Inferior parietal cortex (tissue), 1 donor: ENCODE measurements around the gene ANXA2R.
"Not testable (repeated sequence)": the region's sequence is repeated elsewhere in the genome, so short reads cannot be mapped to it uniquely, and the experiment has no call there.

Source experiments
- DNase-seq: peaks from one replicate; pipeline ENCODE4 v3.0.0-alpha.2; 2016; ENCODE audit errors: extremely low spot score

ANXA2R gene

DNA sequence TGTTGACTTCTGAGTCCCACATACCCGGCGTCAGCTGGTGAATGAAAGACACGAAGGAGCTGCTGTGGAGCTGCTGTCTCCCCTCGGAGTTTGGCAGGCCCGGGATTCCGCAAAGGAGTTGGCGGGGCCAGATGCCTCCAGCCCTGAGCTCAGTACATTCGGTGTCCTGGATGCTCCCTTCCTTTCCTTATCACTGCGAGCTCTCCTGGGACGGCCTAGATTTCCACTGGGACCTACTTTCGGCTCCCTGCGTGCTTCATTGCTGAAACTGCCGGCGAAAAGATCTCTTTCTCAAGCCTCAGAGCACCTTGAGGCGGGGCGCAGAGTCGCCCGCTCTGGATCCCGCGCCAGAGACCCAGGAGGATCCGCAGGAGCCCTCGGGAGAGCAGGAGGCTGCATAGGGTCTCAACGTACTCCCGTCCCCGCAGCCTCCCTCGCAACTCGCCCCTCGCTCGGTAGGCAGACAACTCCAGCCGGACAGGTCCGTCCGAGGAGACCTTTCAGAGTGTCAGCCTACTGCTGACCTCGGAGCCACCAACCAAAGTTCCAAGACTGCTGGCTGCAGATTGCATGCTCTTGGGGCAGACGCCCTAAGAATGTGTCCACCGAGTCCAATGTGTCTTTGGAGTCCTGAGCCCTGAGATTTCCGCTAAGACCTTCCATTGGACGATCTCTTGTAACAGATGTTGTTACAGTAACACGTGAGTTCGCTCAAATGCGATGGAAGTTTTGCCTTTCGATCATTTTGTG lies 6.1 kb downstream of the ANXA2R start:
- DNase-seq: no peak

DNA sequence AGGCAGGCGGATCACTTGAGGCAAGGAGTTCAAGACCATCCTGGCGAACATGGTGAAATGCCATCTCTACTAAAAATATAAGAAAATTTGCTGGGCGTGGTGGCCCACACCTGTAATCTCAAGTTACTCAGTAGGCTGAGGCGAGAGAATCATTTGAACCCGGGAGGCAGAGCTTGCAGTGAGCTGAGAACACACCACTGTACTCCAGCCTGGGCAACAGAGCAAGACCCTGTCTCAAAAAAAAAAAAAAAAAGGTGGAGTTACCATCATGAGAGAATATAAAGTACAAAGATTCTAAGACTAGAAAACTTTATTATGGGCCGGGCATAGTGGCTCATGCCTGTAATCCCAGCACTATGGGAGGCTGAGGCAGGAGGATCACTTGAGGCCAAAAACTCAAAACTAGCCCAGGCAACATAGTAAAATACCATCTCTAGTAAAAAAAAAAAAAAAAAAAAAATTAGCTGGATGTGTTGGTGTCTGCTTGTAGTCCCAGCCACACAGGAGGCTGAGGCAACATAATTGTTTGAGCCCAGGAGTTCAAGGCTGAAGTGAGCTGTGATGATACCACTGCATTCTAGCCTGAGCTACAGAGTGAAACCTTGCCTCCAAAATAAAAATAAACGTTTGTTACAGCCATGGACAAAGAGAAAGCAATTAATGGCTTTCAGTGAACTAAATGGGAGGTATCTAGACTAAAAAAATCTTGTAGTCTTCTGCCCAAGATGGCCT lies 12.9 kb downstream of the ANXA2R start:
- DNase-seq: no peak

- DNase-seq: not testable (repeated sequence)
Measured at GRCh38 chr5:43025184-43025950, 14.8 kb downstream of the ANXA2R start.

DNA sequence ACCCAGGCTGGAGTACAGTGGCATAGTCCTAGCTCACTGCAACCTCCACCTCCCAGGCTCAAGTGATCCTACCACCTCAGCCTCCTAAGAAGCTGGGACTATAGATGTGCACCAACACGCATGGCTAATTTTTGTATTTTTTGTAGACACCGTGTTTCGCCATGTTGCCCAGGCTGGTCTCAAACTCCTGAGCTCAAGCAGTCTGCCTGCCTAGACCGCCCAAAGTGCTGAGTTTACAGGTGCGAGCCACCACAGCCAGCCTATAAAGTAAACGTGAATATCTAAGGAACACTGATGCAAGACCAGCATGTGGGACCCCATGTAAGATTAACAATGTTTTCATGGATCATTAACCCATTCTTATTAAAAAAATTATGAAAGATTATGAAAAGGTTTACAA lies 15.9 kb downstream of the ANXA2R start:
- DNase-seq: no peak

DNA sequence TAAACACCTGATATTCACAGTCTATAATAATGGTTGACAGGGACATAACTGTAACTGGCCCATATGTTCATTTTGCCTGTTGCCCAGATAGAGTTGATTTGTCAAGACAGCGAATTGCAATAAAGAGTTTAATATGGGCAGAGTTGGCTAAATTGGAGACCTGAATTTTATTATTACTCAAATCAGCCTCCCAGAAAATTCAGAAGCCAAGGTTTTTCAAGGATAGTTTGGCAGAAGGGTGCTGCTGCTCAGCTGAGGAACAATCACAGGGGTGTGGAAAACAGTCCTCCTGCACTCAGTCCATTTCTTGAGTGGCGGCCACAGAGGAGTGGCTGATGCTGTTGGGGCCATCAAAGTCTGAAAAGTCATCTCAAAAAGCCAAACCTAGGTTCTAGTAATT lies 19.0 kb downstream of the ANXA2R start:
- no peak for DNase-seq

- no peak for DNase-seq
Measured at GRCh38 chr5:43020399-43020746, 19.7 kb downstream of the ANXA2R start.

GRCh38 chr5:43019614-43020398 lies 20.3 kb downstream of the ANXA2R start:
- DNase-seq: no peak

DNA sequence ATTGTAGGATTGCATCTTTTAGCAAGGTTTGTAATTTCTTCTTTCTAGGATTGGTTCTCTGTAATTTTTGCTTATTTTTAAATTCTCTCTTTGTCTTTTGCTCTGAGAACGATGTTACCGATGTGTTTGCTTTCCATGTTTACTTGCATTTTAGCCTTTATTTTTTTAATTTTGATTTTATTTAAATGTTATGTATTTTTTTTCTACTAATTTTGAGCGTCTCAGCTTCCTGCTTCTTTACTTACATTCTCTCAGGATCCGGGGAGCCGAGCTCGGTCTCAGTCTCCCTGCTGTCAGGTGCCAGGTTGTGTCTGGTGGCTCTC lies 20.9 kb downstream of the ANXA2R start:
- DNase-seq: no peak

DNA sequence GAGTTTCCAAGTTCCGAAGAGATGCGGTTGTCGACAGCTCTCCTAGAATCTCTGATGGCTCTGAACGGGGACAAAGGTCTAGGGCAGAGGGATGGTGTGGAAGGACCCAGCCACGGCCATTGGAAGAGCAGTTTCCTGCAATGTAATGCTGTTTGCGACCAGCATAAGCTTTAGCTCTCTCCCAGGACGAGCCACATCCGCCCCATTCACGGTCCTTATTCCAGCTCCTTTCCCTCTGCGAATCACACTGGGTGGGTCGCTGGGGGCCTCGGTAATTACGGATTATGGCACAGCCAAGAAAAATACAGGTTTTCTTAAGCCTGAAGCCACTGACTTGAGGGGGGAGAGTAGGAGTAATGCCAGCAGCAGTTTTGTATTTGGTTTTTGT lies 22.7 kb downstream of the ANXA2R start:
- DNase-seq: no peak

DNA sequence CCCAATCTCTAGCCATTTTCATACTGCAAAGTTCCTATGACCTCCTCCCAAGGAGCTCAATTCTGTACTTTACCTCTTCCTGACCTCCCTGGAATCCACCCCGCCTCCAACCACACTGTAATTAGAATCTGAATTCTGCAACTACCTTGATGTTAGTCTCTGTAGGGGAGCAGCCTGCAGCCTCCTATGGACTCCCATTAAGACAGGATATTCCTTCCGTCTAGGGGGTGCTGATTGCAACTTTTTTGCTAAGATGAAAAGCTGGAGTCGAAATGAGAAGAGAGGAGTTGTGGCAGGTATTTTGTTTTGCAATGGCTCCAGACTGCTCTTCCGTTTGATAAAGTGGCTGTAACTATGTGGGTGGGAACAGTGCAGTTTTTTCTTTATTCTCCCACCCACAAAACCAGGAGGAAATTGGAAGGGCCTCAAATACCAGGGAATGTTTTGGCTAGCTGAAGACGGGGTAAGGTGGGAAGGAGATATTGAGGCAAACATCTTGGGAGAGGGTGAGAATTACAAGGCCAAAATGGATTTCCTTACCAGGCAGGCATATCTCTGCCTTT lies 23.8 kb downstream of the ANXA2R start:
- DNase-seq: no peak

DNA sequence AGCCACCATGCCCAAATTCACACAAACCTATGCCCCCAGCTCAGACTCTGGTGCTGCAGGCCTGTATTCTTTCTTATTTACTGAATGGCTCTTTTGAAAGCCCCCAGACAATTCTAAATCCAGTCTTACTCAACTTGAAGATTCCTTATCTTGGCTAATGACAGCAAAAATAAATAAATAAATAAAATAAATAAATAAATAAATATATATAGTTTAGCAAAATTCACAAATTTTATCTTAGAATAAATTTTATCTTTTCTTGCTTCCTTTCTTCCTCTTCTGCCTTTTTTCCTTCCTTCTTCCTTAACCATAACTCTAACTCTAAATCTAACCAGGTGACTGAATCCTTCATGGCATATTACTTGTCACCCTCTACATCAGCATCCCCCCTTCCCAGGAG lies 25.6 kb downstream of the ANXA2R start:
- DNase-seq: no peak

- no peak for DNase-seq
Measured at GRCh38 chr5:43010935-43011315, 29.2 kb downstream of the ANXA2R start.

DNA sequence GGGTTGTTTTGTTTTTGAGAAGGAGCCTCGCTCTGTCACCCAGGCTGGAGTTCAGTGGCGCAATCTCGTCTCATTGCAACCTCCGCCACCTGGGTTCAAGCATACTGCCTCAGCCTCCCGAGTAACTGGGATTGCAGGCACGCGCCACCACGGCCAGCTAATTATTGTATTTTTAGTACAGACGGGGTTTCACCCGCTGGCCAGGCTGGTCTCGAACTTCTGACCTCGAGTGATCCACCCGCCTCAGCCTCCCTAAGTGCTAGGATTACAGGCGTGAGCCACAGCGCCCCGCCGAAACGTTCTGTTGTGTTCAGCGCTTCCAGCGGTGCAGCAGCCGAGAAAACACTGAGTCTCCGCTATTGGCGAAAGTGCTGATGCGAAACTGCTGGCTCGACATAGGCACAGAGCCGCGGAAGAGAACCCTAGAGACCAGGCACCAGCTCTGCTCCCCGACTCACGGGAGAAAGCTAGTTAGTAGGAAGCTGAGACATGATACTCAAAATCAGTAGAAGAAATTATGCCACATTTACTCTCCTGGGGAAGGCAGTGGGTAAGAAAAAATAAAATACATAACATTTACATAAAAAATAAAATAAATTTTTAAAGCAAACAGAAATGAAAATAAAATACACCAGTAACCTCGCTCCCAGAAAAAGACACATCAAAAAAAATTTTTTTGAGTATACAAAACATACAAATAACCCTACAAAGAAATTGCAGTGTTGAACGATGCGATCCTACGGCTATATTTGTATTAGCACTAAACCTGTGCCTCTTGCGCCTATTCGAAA lies 31.6 kb downstream of the ANXA2R start:
- peak; percentile 80 for DNase-seq

GRCh38 chr5:43007911-43008362 lies 32.2 kb downstream of the ANXA2R start:
- DNase-seq: peak; percentile 57

GRCh38 chr5:43007246-43007910 lies 32.7 kb downstream of the ANXA2R start:
- DNase-seq: peak; percentile 87

DNA sequence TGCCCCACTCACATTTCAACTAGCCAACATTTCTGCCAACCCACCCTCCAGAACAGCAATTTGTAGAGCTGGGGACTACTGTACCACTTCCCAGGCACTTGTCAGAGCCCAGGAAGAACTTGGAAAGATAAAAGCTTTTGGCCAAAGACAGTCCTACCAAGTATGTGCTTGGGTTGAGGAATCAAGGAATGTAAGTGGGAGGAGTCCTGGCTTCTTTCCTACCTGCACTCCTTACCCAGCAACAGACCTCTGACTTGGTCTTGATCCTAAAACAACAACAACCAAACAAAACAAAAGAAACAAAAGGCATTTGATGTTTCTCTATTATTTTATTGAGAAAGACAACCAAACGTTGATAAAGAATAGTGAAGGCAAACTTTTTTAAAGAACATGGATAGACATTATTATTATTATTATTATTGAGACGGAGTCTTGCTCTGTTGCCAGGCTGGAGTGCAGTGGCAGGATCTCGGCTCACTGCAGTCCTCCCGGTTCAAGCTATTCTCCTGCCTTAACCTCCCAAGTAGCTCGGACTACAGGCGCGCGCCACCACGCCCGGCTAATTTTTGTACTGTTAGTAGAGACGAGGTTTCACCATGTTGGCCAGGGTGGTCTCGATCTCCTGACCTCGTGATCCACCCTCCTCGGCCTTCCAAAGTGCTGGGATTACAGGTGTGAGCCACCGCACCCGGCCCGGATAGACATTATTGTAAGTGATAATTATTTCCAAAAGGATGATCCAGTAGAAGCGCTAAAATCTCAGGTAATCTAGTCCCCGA lies 33.5 kb downstream of the ANXA2R start:
- no peak for DNase-seq

- DNase-seq: no peak
Measured at GRCh38 chr5:43005031-43005430, 35.1 kb downstream of the ANXA2R start.

DNA sequence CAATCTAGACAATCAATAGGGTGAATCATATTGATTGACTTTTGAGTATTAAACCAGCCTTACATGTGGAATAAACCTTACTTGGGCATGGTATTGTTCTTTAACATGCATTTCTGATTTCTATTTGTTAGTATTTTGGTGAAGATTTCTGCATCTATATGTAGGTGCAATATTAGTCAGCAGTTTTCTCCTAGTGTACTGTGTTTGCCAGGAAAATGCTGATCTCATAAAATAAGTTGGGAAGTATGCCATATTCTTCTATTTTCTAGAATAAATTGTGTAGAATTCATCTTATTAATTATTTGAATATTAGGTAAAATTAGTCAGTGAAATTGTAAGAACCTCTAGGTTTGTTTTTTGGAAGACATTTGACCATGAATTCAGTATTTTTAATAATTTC lies 38.4 kb downstream of the ANXA2R start:
- no peak for DNase-seq

- DNase-seq: no peak
Measured at GRCh38 chr5:43000914-43001313, 39.2 kb downstream of the ANXA2R start.
